Stimulated activated CD4-positive, alpha-beta T cell treated with anti-CD3 and anti-CD28 coated beads, Interleukin-15, amount 100 ng/mL, for 24 hours (primary cell): Measurements from ENCODE around the gene B3GAT1.

Experiments used
- DNase-seq: peaks from one replicate; pipeline ENCODE4 v3.0.0-alpha.2; 2020

The B3GAT1 gene

DNA sequence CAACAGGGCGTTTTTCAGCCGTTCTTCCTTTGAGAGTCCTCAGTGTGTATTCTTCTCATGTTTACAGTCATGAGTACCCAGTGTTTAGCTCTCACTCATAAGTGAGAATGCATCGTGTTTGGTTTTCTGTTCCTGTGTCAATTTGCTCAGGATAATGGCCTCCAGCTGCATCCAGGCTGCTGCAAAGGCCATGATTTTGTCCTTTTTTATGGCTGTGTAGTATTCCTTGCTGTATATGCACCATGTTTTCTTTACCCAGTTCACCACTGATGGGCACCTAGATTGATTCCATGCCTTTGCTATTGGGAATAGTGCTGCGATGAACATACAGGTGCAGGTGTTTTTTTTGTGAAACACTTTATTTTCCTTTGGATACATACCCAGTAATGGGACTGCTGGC lies 23.5 kb downstream of the B3GAT1 start:
- no peak for DNase-seq

DNA sequence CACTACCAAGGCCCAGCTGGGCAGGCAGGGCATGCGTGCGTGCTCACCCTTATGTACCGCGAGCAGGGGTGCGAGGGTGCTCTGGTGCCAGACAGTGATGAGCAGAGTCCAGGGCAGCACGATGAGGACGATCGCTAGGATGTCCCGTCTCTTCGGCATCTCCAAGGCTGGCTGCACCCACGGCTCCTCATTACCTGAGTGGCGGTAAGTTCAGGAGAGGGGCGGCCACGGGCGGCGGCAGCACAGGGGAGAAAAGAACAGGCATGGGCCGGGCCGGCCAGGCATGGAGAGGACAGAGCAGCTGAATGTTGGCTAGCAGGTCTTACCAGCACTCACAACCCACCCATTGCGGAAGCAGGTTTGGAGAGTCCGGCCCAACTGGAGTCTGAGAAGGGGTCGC lies 24.5 kb downstream of the B3GAT1 start:
- DNase-seq, result no peak

DNA sequence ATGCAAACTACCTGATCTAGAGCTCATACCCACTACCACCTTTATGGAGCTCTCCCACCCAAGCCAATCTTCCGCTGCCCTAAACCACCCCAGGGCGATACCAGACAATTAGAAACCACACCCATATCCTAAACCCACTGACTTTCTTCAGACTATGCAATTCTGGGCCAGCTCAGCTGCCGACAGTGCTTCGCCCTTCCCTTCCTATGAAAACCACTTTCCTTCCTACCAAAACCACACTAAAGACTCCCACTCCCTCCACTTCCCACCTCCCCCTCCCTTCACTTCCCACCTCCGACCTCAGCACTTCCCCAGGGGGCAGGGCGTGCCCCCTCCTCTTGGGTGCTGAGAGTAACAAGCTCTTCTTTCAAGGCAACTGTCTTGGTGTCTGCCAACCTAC lies 25.1 kb downstream of the B3GAT1 start:
- no peak for DNase-seq

GRCh38 chr11:134385774-134386565 lies 26.1 kb downstream of the B3GAT1 start:
- DNase-seq, result no peak

DNA sequence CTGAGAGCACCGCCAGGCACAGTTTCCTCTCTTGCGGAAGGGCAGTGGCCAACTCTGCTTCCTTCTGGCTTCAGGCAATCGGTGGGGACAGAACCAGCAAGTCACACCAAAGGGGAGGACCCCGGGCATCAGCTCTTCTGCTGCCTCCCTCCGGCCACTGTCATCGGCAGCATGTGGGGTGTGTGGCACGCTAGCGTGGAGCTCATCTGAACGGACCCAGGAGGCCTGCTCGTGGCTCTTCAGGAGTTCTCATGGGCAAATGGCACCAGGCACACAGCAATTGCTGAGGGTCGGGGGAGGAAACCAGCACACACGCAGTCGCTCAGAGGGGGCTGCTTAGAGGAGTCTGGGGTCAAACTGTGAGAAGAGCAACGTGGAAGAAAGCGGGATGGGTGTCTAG lies 26.9 kb downstream of the B3GAT1 start:
- DNase-seq, result no peak

GRCh38 chr11:134384406-134384805 lies 27.6 kb downstream of the B3GAT1 start:
- no peak for DNase-seq

- DNase-seq, result no peak
Observed at GRCh38 chr11:134383576-134384221, 28.3 kb downstream of the B3GAT1 start.

- DNase-seq, result no peak
Observed at GRCh38 chr11:134382830-134383229, 29.2 kb downstream of the B3GAT1 start.

- DNase-seq, result no peak
Observed at GRCh38 chr11:134382257-134382656, 29.8 kb downstream of the B3GAT1 start.

DNA sequence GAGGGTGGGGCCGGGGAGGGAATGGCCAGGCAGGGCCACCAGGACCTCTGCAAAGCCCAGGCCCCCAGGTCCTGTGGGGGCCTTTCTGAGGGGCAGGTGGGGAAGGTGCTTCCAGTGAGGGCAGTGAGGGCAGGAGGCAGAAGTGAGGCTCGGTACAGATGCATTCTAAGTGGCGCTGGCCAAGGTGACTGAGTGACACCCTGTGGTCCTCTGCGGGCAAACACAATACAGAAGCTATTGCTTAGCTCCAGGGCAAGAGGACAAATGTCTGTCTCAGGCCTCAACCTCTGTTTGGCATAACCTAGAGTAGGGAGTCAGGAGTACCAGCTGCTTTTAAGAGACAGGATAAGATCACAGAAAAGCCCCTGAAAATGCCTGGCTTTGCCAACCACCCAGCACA lies 31.3 kb downstream of the B3GAT1 start:
- DNase-seq, result no peak

GRCh38 chr11:134380229-134380628 lies 31.8 kb downstream of the B3GAT1 start:
- DNase-seq, result no peak

DNA sequence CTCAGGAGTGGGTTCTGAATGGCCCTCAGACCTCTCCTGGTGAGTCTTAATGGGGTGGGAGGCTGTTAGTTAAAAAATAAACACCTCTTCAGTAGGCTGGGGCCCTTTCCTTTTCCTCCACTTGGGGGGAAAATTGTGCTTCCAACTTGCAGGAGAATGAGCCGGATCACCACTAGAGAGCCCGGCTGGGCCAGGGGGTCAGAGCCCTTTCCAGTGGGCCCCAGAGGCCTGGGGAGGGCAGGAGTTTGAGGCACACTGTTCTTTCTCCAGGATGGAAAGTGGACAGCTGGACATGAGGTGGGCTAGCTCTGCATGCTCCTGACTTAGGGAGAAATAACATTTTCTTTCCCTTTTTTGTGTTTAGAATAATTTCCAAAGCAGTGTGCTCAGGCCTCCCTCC lies 32.8 kb downstream of the B3GAT1 start:
- DNase-seq, result no peak

DNA sequence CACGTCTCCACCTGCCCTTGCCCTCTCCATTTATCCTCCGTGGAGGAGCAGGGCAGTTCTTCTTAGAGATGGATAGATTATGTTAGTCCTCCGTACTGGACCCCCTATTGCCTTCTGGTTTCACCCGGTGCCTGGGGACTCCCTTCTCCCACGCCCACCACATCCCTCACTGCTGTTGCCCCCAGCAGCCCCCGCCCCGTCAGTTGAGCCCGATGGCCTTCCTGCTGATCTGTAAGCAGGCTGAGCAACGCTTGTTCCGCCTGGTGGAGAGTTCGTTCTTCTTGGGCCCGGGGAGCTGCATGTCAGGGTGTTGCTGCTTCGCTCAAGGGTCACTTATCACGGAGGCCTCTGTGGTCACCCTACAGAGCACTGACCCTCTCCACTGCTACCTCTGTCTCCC lies 34.2 kb downstream of the B3GAT1 start:
- DNase-seq, result no peak

DNA sequence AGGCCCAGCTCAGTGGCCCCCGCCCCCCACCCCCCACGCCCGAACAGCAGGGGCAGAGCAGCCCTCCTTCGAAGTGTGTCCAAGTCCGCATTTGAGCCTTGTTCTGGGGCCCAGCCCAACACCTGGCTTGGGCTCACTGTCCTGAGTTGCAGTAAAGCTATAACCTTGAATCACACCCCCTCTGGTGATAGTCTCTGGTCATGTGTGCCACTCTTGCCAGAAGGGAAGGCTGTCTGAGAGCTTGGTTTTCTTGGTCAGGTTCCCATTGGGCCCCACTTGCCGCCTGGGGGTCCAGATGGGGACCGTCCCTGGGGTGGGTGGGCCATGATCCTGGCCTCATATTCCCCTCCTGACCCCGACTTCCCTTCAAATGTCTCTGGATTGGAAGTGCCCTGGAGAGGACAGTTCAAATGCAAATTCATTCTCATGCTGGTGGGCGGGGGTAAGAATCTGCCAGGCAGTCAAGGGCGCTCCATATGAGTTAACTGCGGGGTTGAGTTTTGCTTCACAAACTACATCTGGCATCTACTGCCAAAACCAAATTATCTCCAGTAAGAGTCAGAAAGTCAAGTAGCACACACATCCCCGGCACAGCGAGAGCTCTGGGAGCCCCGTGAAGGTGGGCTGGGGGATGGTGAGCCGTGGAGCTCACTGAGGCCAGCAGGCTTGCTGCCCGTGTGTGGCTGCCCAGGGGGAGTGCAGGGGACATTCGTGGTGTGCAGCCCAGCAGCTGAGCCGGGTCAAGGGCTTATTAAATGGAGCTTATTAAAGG lies 35.7 kb downstream of the B3GAT1 start:
- no peak for DNase-seq

GRCh38 chr11:134374891-134375550 lies 37.0 kb downstream of the B3GAT1 start:
- no peak for DNase-seq

DNA sequence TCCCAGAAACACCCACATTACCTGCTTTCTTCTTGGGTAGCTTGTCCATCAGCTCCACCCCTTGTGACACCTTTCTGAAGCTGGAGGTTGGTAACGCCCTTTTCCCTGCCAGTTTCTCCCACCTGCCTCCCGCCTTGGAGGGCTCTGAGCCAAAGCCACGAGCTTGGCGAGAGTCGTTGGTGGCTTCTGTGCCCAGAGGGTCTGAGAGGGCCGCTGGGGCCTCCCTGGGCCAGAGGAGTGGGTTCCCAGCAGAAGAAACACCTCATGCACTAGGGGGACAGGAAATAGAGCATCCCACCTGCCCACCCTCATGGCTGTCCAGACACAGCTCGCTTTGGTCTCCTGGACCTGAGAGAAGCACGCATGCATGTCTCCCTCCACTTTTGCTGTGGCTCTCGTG lies 37.9 kb downstream of the B3GAT1 start:
- DNase-seq, result no peak

DNA sequence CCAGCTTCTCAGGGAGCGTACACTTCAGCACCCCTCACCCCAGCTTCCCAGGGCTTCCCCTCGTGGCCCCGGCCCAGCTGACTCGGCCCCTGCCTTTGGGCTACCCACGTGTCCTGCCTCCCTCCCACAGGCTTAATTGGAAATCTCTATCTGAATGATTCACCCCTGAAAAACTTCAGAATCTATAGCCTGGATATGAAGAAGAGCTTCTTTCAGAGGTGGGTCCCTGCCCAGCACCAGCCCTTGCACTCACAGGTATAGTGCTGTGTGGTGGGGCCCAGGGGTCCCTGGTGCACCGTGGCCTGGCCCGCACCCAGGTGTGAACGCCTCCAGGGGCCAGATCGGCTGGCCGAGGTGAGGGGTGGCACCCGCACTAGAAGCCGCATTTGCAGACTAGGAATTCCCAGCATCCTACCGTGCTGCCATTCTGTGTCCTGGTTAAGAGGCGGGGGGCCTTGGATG lies 38.4 kb downstream of the B3GAT1 start:
- DNase-seq, result no peak

DNA sequence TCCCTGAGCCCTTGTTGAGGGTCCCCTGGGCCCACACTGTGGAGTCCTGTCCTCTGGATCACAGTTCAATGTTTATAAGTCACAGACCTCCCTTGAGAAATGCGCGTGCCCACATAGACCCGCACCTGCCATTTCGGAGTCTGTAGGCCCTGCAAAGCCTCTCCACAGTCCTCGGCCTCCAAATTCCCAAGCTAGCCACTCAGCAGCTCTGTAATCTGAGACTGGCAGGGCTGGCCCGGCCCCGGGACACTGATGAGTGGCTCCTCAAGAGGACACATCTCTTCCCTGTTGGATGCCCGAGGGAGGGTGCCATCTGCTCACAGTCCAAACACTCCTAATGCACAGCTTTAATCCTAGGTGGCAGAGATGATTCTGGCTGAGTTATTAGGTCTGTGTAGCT lies 39.1 kb downstream of the B3GAT1 start:
- DNase-seq, result no peak

GRCh38 chr11:134372536-134372935 lies 39.5 kb downstream of the B3GAT1 start:
- no peak for DNase-seq

- no peak for DNase-seq
Observed at GRCh38 chr11:134371436-134372185, 40.4 kb downstream of the B3GAT1 start.

DNA sequence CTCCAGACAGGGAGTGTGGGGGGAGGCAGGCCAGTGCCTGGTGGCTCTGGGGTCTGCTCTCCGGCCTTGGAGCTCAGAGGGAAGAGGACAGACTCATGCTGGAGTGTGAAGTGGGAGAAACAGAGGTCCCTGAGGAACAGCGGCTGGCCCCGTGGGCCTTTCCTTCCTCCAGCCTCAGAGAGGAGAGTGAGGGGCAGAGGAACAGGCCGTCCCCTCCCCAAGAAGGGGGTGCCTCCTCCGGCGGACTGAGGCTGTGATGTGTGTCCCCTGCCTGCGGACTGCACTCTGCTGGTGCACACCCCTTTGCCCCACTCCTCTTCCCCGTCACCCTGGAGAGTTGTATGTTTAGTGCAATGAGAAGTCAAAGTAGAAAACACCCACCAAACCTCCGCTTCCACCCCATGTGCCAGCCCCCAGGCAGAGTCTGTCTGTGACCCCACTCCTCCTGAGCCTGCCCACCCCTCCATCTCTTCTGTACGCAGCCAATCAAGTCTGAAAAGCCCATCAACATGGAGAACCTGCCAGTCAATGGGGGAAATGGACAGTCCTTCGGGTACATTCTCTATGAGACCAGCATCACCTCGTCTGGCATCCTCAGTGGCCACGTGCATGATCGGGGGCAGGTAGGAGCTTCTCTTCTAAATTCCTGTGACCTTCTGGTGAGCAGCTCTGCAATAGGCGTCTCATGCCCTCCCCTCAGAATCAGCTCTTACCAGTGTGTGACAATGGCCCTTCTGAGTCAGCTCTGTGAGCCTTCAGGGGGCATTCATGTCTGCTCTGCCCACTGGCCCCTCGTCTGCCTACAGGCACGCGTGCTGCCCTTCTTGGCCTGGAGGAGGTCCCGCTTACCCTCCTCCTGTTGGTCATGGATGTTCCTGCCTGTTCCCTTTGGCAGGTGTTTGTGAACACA lies 41.3 kb downstream of the B3GAT1 start:
- no peak for DNase-seq
